Spleen (tissue), 7 donors: ENCODE data around the gene PRPSAP1.

Experiments
- CTCF ChIP-seq, 11 experiments: fragments of 200-600 bp in 7 of 11; fragments of 450-650 bp in 4 of 11; sonication (generic) in 4 of 11; IDR thresholded peaks in 8 of 11; conservative IDR thresholded peaks in 3 of 11; 1 replicate in 7 of 11; 2 replicates in 4 of 11; pipeline versions ENCODE4 v1.4.0 to v1.8.0; 2016 to 2021; ENCODE audit warnings: antibody characterized with exemption in 11 of 11, inconsistent platforms in 4 of 11, mild to moderate bottlenecking in 1 of 11
- POLR2A ChIP-seq, 3 donors: fragments of 450-650 bp; IDR thresholded peaks; one replicate each; pipeline ENCODE4 v1.5.1; 2017; ENCODE audit warnings: antibody characterized with exemption in 3 of 3, mild to moderate bottlenecking in 1 of 3
- donor health status: DM: no; HTN: no; CAD: no; lungs with moderate emphysema.
- donor health status: DM: no; HTN: no; CAD: no.
- donor health status: DM: no; HTN: no; CAD: no.

- TF ChIP-seq CTCF (IDR thresholded peaks at IDR 0.05 in 8 of 11, conservative IDR thresholded peaks at IDR 0.05 in 3 of 11) (no peak), POLR2A (IDR thresholded peaks at IDR 0.05) (no peak)
Observed at GRCh38 chr17:76368545-76368944, 14.8 kb upstream of the PRPSAP1 start.
